GM21381 (cell line): ENCODE data around the gene COL8A2.

ENCODE experiments used
- ATAC-seq: cut with Tn5 transposase; IDR thresholded peaks from one replicate; pipeline ENCODE4 v1.9.1; 2021; ENCODE audit warnings: mild to moderate bottlenecking, moderate library complexity; ENCODE audit not compliant: unreplicated experiment

The COL8A2 gene

GRCh38 chr1:36137226-36137625 is 12.2 kb upstream of the COL8A2 start:
- no peak for ATAC-seq

- no peak for ATAC-seq
These were observed 11.5 kb upstream of the COL8A2 start for GRCh38 chr1:36136535-36136934.

- ATAC-seq: no peak
These were observed 10.8 kb upstream of the COL8A2 start for GRCh38 chr1:36135796-36136195.

- no peak for ATAC-seq
These were observed 10.3 kb upstream of the COL8A2 start for GRCh38 chr1:36135330-36135667.

GRCh38 chr1:36134505-36135329 is 9.7 kb upstream of the COL8A2 start:
- ATAC-seq: no peak

- ATAC-seq: no peak
These were observed 9.0 kb upstream of the COL8A2 start for GRCh38 chr1:36134031-36134430.

GRCh38 chr1:36133484-36133883 is 8.5 kb upstream of the COL8A2 start:
- ATAC-seq: no peak

GRCh38 chr1:36132029-36132428 is 7.0 kb upstream of the COL8A2 start:
- ATAC-seq: no peak

GRCh38 chr1:36128905-36129206 is 3.8 kb upstream of the COL8A2 start:
- no peak for ATAC-seq

GRCh38 chr1:36128126-36128904 is 3.3 kb upstream of the COL8A2 start:
- ATAC-seq: no peak

- no peak for ATAC-seq
These were observed 1.9 kb upstream of the COL8A2 start for GRCh38 chr1:36126797-36127500.

GRCh38 chr1:36126005-36126716 is 1.1 kb upstream of the COL8A2 start:
- no peak for ATAC-seq

GRCh38 chr1:36124404-36125128 is 456 bp downstream of the COL8A2 start:
- ATAC-seq: no peak

GRCh38 chr1:36123356-36123755 is 1.7 kb downstream of the COL8A2 start:
- no peak for ATAC-seq

- no peak for ATAC-seq
These were observed 2.7 kb downstream of the COL8A2 start for GRCh38 chr1:36122062-36123030.

- no peak for ATAC-seq
These were observed 5.6 kb downstream of the COL8A2 start for GRCh38 chr1:36119456-36119855.

GRCh38 chr1:36118447-36119204 is 6.4 kb downstream of the COL8A2 start:
- no peak for ATAC-seq

GRCh38 chr1:36116901-36117300 is 8.1 kb downstream of the COL8A2 start:
- no peak for ATAC-seq

GRCh38 chr1:36115931-36116330 is 9.1 kb downstream of the COL8A2 start:
- no peak for ATAC-seq
